Activated naive CD4-positive, alpha-beta T cell treated with anti-CD3 and anti-CD28 coated beads, Interleukin-2, amount 50 U/mL, for 16 hours (primary cell): ENCODE data around the gene FAM181B.
"Not testable (repeated sequence)": the region's sequence is repeated elsewhere in the genome, so short reads cannot be mapped to it uniquely, and the experiment has no call there.

ENCODE experiments used
- DNase-seq: peaks from one replicate; pipeline ENCODE4 v3.0.0-alpha.2; 2020

The FAM181B gene

GRCh38 chr11:82732348-82732733, 1.3 kb downstream of the FAM181B start:
- DNase-seq = no peak

GRCh38 chr11:82731691-82732277, 1.9 kb downstream of the FAM181B start:
- DNase-seq = no peak

- no peak for DNase-seq
Measured at GRCh38 chr11:82730754-82731153, 2.9 kb downstream of the FAM181B start.

GRCh38 chr11:82730286-82730685, 3.4 kb downstream of the FAM181B start:
- DNase-seq = no peak

GRCh38 chr11:82724026-82724425, 9.6 kb downstream of the FAM181B start:
- DNase-seq = no peak

- DNase-seq = no peak
Measured at GRCh38 chr11:82722231-82722630, 11.4 kb downstream of the FAM181B start.

GRCh38 chr11:82720267-82721065, 13.2 kb downstream of the FAM181B start:
- DNase-seq = no peak

GRCh38 chr11:82719361-82720105, 14.1 kb downstream of the FAM181B start:
- DNase-seq = no peak

- no peak for DNase-seq
Measured at GRCh38 chr11:82718821-82719220, 14.8 kb downstream of the FAM181B start.

- peak; percentile 12 for DNase-seq
Measured at GRCh38 chr11:82718307-82718706, 15.4 kb downstream of the FAM181B start.

- DNase-seq = no peak
Measured at GRCh38 chr11:82714346-82715174, 19.1 kb downstream of the FAM181B start.

GRCh38 chr11:82711648-82712047, 22.0 kb downstream of the FAM181B start:
- DNase-seq = no peak

GRCh38 chr11:82703796-82704195, 29.9 kb downstream of the FAM181B start:
- DNase-seq = no peak

GRCh38 chr11:82703226-82703625, 30.4 kb downstream of the FAM181B start:
- no peak for DNase-seq

GRCh38 chr11:82701847-82702520, 31.7 kb downstream of the FAM181B start:
- DNase-seq = no peak

- no peak for DNase-seq
Measured at GRCh38 chr11:82698576-82699352, 34.9 kb downstream of the FAM181B start.

GRCh38 chr11:82692981-82693380, 40.7 kb downstream of the FAM181B start:
- no peak for DNase-seq

- not testable (repeated sequence) for DNase-seq
Measured at GRCh38 chr11:82689347-82689746, 44.3 kb downstream of the FAM181B start.

GRCh38 chr11:82686211-82686610, 47.5 kb downstream of the FAM181B start:
- no peak for DNase-seq

GRCh38 chr11:82683029-82683428, 50.6 kb downstream of the FAM181B start:
- no peak for DNase-seq

- DNase-seq = no peak
Measured at GRCh38 chr11:82682003-82682751, 51.5 kb downstream of the FAM181B start.
